ENCODE measurements around the gene COL6A2.

GRCh38 chr21:46114963-46115362 is 17.1 kb downstream of the COL6A2 start:
- TF ChIP-seq, protein P1, sequence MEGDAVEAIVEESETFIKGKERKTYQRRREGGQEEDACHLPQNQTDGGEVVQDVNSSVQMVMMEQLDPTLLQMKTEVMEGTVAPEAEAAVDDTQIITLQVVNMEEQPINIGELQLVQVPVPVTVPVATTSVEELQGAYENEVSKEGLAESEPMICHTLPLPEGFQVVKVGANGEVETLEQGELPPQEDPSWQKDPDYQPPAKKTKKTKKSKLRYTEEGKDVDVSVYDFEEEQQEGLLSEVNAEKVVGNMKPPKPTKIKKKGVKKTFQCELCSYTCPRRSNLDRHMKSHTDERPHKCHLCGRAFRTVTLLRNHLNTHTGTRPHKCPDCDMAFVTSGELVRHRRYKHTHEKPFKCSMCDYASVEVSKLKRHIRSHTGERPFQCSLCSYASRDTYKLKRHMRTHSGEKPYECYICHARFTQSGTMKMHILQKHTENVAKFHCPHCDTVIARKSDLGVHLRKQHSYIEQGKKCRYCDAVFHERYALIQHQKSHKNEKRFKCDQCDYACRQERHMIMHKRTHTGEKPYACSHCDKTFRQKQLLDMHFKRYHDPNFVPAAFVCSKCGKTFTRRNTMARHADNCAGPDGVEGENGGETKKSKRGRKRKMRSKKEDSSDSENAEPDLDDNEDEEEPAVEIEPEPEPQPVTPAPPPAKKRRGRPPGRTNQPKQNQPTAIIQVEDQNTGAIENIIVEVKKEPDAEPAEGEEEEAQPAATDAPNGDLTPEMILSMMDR (IDR thresholded peaks at IDR 0.05): no peak
- no peak for TF ChIP-seq POLR2A (IDR thresholded peaks at IDR 0.05)

All from uterus (tissue), 2 donors.